ENCODE measurements around the gene C19orf53.

DNA sequence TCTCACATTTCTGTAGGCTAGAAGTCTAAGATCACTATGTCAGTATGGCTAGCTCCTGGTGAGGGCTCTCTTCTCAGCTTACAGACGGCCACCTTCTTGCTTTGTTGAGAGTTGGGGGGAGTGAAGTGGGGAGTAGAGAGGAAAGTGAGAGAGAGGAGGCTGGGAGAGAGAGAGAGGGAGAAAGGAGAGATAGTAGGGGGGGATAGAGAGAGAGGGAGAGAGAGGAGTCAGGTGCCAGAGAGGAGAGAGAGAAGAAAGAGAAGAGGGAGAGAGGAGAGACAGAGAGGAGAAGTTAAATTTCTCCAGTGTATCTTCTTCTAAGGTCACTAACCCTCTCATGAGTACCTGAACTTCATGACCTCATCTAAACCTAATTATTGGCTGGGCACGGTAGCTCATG, 49.6 kb downstream of the C19orf53 start:
- TF ChIP-seq, protein P1, sequence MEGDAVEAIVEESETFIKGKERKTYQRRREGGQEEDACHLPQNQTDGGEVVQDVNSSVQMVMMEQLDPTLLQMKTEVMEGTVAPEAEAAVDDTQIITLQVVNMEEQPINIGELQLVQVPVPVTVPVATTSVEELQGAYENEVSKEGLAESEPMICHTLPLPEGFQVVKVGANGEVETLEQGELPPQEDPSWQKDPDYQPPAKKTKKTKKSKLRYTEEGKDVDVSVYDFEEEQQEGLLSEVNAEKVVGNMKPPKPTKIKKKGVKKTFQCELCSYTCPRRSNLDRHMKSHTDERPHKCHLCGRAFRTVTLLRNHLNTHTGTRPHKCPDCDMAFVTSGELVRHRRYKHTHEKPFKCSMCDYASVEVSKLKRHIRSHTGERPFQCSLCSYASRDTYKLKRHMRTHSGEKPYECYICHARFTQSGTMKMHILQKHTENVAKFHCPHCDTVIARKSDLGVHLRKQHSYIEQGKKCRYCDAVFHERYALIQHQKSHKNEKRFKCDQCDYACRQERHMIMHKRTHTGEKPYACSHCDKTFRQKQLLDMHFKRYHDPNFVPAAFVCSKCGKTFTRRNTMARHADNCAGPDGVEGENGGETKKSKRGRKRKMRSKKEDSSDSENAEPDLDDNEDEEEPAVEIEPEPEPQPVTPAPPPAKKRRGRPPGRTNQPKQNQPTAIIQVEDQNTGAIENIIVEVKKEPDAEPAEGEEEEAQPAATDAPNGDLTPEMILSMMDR (IDR thresholded peaks at IDR 0.05): no peak
- TF ChIP-seq POLR2A (IDR thresholded peaks at IDR 0.05): no peak
